ENCODE results near the gene RPS21. TPM values are rescaled to one million over a fixed set of nuclear protein-coding genes. Genes with fewer than 3 reads are reported as not detected.

RPS21 gene
- total RNA-seq, 1 experiment from 2014 or later = 4,496 TPM

DNA sequence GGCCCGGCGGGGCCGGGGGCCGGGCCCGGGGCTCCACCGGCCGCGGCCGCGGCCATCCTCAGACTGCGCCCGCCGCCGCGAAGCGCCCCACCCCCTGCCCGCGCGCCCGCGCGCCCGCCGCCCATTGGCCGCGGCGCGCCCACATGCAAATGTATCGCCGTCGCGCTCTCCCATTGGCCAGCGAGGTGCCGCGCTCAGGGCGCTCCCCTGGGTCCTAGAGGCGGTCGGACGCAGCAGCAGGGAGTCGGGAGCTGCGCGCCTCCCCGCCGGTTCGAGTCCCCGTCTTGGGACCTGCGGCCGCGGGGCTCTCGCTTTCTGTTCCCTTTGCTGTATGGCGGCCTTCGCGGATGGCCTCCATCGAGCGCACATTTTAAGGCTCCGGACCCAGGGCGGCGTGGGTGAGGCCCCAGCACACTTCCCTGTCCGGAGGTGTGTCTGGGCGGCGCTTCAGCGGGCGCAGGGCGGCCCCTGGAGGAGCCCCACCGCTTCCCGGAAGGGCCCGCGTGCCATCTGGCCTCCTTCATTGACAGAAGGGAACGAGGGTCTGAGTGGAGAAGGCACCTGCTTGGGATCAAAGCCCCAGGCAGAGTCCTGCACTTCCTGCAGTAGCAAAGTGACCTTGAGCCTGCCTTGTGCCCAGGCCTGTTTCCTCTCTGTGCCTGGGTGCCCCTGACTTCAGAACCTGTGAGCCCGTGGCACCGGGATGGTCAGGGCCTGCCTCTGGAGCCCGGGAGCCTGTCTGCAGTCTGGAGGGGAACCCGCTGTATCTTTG is 20.5 kb downstream of the RPS21 start, which contains the start of gene CABLES2:
Gene CABLES2 (minus strand): TSS at position 65 of the 772 bp plus-strand sequence. CDS start 9 bp downstream, at position 56.
- Histone ChIP-seq H3K36me3 (ENCODE audit: control insufficient read depth, insufficient read depth, low read length) (peaks cover 9% of the 10 kb centered on the region), H3K4me3 (ENCODE audit: low read depth, low read length) (peak within 1 kb of the TSS; percentile 95), H3K27me3 (replicated peaks; ENCODE audit: control insufficient read depth, insufficient read depth, low read length) (no peaks in the 10 kb centered on the region), H3K9me3 (no peaks in the 10 kb centered on the region), H3K4me1 (peaks cover 58% of the 10 kb centered on the region)
- H3K27ac Mint-ChIP-seq (ENCODE audit: unreplicated experiment) = peak within 1 kb of the TSS; percentile 83
- peak within 1 kb of the TSS; percentile 78 for H3K4me3 Mint-ChIP-seq (ENCODE audit: unreplicated experiment)
- no peaks in the 10 kb centered on the region for H3K27me3 Mint-ChIP-seq (ENCODE audit: insufficient read depth, unreplicated experiment)
- intact Hi-C loops (cut with micrococcal nuclease; ENCODE audit: unreplicated experiment) = loop anchor here (2.0 to 10.0 kb wide), 5 partner anchors 17 to 263 kb away; partner anchors contain the start of genes PSMA7 and SS18L1
- no TSS peak for BruUV-seq (replicated peaks)
- H3K4me1 Mint-ChIP-seq (ENCODE audit: low read depth, unreplicated experiment) = peaks cover 41% of the 10 kb centered on the region
- peak; percentile 99 to 100 for DNase-seq
- ChIA-PET CTCF (interaction anchor here (0.6 to 1.1 kb wide), 5 partner anchors 23 to 210 kb away, joined by 3 to 6 read pairs (median 4); partner anchors contain the start of gene ADRM1), POLR2A (interaction anchor here (0.5 to 0.7 kb wide), 5 partner anchors 17 to 389 kb away, joined by 3 to 11 read pairs (median 4); partner anchors contain the start of genes MRGBP, RBBP8NL and RPS21)
- H3K9me3 Mint-ChIP-seq (ENCODE audit: unreplicated experiment) = no peaks in the 10 kb centered on the region
- H3K36me3 Mint-ChIP-seq (ENCODE audit: insufficient read depth, unreplicated experiment) = peaks cover 86% of the 10 kb centered on the region
- TF ChIP-seq, protein P1, sequence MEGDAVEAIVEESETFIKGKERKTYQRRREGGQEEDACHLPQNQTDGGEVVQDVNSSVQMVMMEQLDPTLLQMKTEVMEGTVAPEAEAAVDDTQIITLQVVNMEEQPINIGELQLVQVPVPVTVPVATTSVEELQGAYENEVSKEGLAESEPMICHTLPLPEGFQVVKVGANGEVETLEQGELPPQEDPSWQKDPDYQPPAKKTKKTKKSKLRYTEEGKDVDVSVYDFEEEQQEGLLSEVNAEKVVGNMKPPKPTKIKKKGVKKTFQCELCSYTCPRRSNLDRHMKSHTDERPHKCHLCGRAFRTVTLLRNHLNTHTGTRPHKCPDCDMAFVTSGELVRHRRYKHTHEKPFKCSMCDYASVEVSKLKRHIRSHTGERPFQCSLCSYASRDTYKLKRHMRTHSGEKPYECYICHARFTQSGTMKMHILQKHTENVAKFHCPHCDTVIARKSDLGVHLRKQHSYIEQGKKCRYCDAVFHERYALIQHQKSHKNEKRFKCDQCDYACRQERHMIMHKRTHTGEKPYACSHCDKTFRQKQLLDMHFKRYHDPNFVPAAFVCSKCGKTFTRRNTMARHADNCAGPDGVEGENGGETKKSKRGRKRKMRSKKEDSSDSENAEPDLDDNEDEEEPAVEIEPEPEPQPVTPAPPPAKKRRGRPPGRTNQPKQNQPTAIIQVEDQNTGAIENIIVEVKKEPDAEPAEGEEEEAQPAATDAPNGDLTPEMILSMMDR (IDR thresholded peaks at IDR 0.05; ENCODE audit: insufficient read depth in 1 of 2, low read depth in 1 of 2, low read length in 1 of 2, severe bottlenecking in 1 of 2, unreplicated experiment in 1 of 2) = peak in 1 of 2 experiments; percentile 54

DNA sequence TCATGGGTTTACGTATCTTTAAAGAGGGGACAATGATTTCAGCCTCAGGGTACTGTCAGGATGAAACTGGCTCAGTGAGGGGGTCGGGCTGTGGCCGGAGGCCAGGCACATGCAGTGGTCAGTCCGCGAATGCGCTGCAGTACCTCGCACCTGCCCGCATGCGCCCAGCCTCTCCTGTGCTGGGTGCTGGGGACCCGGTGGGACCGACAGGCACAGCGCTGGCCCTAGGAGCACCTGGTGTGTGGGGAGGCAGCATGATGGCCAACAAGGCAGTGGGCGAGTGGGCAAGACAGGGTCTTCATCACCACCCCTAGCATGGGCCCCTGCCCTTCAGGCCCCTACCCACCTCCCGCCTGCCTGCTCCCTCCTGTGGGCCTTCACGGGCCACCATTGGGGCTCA is 21.2 kb downstream of the RPS21 start:
- ChIA-PET CTCF (interaction anchor here (0.6 to 1.1 kb wide), 4 partner anchors 22 to 209 kb away, joined by 3 to 6 read pairs (median 4); partner anchors contain the start of gene ADRM1), POLR2A (no interaction called here)
- Mint-ChIP-seq H3K27ac (ENCODE audit: unreplicated experiment) (peak overlapping the region; percentile 83), H3K27me3 (ENCODE audit: insufficient read depth, unreplicated experiment) (no peaks in the 10 kb centered on the region), H3K9me3 (ENCODE audit: unreplicated experiment) (no peaks in the 10 kb centered on the region), H3K4me3 (ENCODE audit: unreplicated experiment) (peak overlapping the region; percentile 78), H3K4me1 (ENCODE audit: low read depth, unreplicated experiment) (peaks cover 42% of the 10 kb centered on the region), H3K36me3 (ENCODE audit: insufficient read depth, unreplicated experiment) (peaks cover 86% of the 10 kb centered on the region)
- TF ChIP-seq, protein P1 (IDR thresholded peaks at IDR 0.05; ENCODE audit: insufficient read depth in 1 of 2, low read depth in 1 of 2, low read length in 1 of 2, severe bottlenecking in 1 of 2, unreplicated experiment in 1 of 2) = peak in 1 of 2 experiments; percentile 10
- intact Hi-C loops (cut with micrococcal nuclease; ENCODE audit: unreplicated experiment) = loop anchor here (10.0 kb wide), 1 partner anchor 263 kb away; the partner anchor contains the start of genes PSMA7 and SS18L1
- Histone ChIP-seq H3K4me1 (peaks cover 64% of the 10 kb centered on the region), H3K4me3 (ENCODE audit: low read depth, low read length) (peak overlapping the region; percentile 37), H3K36me3 (ENCODE audit: control insufficient read depth, insufficient read depth, low read length) (peaks cover 7% of the 10 kb centered on the region), H3K27me3 (replicated peaks; ENCODE audit: control insufficient read depth, insufficient read depth, low read length) (no peaks in the 10 kb centered on the region), H3K9me3 (no peaks in the 10 kb centered on the region)
- TSS peak; percentile 35 for BruUV-seq (replicated peaks)
- peak in 1 of 2 experiments; percentile 43 for DNase-seq

DNA sequence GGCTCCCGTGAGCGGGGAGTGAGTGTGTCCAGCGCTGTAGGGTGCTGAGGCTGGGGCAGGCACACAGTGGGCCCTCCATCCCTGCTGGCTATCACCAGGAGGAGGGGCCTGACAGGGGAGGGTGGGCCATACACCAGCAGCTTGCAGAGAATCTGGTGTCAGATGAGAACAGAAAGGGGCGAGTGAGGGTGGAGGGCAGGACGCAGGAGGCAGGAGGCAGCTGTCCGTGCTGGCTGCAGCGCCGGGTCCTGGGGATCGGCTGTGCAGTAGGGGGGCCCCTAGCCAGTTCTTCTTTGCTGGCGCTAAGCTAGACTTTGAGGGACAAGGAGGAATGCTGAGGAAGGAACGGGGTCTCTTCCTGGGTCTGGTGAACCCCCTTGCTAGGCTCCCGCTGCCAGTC is 21.7 kb downstream of the RPS21 start:
- Mint-ChIP-seq H3K36me3 (ENCODE audit: insufficient read depth, unreplicated experiment) (peaks cover 87% of the 10 kb centered on the region), H3K27ac (ENCODE audit: unreplicated experiment) (peak overlapping the region; percentile 83), H3K9me3 (ENCODE audit: unreplicated experiment) (no peaks in the 10 kb centered on the region), H3K4me3 (ENCODE audit: unreplicated experiment) (peak overlapping the region; percentile 78), H3K27me3 (ENCODE audit: insufficient read depth, unreplicated experiment) (no peaks in the 10 kb centered on the region), H3K4me1 (ENCODE audit: low read depth, unreplicated experiment) (peaks cover 42% of the 10 kb centered on the region)
- peaks cover 8% of the 10 kb centered on the region for H3K36me3 ChIP-seq (ENCODE audit: control insufficient read depth, insufficient read depth, low read length)
- DNase-seq = peak in 1 of 2 experiments; percentile 34
- no TSS peak for BruUV-seq (replicated peaks)
- ChIA-PET POLR2A (no interaction called here), CTCF (interaction anchor here (1.8 kb wide), 1 partner anchor 43 kb away, joined by 5 read pairs; no protein-coding TSS in a partner anchor)
- no peak overlapping the region for H3K4me3 ChIP-seq (ENCODE audit: low read depth, low read length)
- H3K4me1 ChIP-seq = peaks cover 70% of the 10 kb centered on the region
- no peaks in the 10 kb centered on the region for H3K9me3 ChIP-seq
- intact Hi-C loops (cut with micrococcal nuclease; ENCODE audit: unreplicated experiment) = loop anchor here (10.0 kb wide), 1 partner anchor 264 kb away; the partner anchor contains the start of genes PSMA7 and SS18L1
- TF ChIP-seq, protein P1 (IDR thresholded peaks at IDR 0.05; ENCODE audit: insufficient read depth in 1 of 2, low read depth in 1 of 2, low read length in 1 of 2, severe bottlenecking in 1 of 2, unreplicated experiment in 1 of 2) = no peak
- H3K27me3 ChIP-seq (replicated peaks; ENCODE audit: control insufficient read depth, insufficient read depth, low read length) = no peaks in the 10 kb centered on the region

Measured in Caco-2 (cell line).